Measurements from ENCODE around the gene TMEM222.

DNA sequence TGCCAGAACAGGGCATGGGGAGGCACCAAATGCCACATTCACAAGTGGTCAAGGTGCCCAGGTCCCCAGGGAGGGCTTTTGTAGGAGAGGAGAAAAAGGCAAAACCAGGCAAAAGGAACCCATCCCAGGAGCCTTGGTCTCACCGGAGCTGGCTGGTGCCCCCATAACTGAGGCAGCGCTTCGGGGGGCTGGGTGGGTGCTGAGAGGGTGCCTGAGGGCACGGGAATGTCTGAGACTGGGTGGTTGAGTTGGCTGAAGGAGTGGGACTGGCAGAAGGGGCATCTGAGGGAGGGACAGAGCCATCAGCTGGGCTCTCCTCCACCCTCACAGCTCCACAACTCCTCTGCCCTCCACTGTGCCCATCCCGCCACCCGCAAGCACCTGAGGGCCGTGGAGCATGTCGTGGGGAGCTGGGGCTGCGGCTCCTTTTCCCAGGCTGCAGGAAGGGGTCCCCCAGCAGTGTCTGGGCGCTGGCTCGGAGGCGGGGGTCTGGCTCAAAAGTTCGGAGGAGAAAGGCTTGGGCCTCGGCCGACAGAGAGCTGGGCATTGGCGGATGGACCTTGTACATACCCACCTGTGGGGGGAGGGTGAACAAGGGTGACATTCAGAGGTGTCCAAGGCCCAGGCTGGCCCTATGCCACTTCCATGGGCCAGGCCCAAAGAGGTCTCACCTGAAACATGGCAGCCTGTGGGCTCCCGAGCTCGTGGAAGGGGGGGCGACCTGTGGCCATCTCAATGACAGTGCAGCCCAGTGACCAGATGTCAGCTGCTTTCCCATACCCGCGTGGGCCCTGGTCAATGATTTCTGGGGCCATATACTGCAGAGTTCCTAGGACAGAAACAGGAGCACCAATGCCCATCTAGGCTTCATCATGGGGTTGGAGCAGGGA, 36.3 kb downstream of the TMEM222 start:
- TF ChIP-seq, protein P1, sequence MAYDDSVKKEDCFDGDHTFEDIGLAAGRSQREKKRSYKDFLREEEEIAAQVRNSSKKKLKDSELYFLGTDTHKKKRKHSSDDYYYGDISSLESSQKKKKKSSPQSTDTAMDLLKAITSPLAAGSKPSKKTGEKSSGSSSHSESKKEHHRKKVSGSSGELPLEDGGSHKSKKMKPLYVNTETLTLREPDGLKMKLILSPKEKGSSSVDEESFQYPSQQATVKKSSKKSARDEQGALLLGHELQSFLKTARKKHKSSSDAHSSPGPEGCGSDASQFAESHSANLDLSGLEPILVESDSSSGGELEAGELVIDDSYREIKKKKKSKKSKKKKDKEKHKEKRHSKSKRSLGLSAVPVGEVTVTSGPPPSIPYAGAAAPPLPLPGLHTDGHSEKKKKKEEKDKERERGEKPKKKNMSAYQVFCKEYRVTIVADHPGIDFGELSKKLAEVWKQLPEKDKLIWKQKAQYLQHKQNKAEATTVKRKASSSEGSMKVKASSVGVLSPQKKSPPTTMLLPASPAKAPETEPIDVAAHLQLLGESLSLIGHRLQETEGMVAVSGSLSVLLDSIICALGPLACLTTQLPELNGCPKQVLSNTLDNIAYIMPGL (CRISPR knock-in tag; IDR thresholded peaks at IDR 0.05), result no peak
- TF ChIP-seq ZBTB21 (CRISPR knock-in tag; IDR thresholded peaks at IDR 0.05; ENCODE audit: borderline replicate concordance) (no peak), ZNF138 (CRISPR knock-in tag; conservative IDR thresholded peaks at IDR 0.05) (no peak), ZNF263 (CRISPR knock-in tag; IDR thresholded peaks at IDR 0.05; ENCODE audit: low read depth) (no peak), IRF2 (CRISPR knock-in tag; IDR thresholded peaks at IDR 0.05; ENCODE audit: borderline replicate concordance, low read depth) (no peak), SMAD3 (CRISPR knock-in tag; IDR thresholded peaks at IDR 0.05; ENCODE audit: borderline replicate concordance) (no peak), NFYB (CRISPR knock-in tag; conservative IDR thresholded peaks at IDR 0.05; ENCODE audit: low read depth) (no peak)
- TF ChIP-seq, protein P2, sequence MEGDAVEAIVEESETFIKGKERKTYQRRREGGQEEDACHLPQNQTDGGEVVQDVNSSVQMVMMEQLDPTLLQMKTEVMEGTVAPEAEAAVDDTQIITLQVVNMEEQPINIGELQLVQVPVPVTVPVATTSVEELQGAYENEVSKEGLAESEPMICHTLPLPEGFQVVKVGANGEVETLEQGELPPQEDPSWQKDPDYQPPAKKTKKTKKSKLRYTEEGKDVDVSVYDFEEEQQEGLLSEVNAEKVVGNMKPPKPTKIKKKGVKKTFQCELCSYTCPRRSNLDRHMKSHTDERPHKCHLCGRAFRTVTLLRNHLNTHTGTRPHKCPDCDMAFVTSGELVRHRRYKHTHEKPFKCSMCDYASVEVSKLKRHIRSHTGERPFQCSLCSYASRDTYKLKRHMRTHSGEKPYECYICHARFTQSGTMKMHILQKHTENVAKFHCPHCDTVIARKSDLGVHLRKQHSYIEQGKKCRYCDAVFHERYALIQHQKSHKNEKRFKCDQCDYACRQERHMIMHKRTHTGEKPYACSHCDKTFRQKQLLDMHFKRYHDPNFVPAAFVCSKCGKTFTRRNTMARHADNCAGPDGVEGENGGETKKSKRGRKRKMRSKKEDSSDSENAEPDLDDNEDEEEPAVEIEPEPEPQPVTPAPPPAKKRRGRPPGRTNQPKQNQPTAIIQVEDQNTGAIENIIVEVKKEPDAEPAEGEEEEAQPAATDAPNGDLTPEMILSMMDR (IDR thresholded peaks at IDR 0.05), result no peak
